SKM-1 (cell line): ENCODE data around the gene SENP1.
A peak's percentile ranks its signal among the peaks of the same experiment; 100 is the strongest.

ENCODE experiments used
- DNase-seq: peaks from one replicate; lab custom pipeline; 2025; ENCODE audit not compliant: unreplicated experiment; lab: John Stamatoyannopoulos, UW

Gene SENP1

GRCh38 chr12:48037267-48037915, 68.5 kb downstream of the SENP1 start:
- no peak for DNase-seq

DNA sequence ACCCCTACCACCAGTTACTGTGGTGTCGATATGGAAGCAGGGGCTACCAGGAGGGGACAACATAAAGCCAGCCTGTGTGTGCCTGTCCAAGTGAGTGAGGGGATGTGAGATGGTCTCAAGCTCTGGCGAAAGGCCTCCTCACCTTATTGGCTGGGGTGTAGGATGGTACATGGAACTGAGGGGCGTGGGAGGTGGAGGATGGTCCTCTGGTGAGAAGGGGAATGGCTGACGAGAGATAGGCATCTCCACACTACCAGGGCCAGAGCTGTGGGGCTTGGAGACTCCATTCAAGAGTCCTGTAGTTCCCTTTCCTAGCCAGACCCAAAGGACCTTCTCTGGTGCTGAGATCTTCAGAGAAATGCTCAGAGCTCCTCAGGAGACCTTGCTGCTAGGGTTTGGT, 69.1 kb downstream of the SENP1 start:
- no peak for DNase-seq

DNA sequence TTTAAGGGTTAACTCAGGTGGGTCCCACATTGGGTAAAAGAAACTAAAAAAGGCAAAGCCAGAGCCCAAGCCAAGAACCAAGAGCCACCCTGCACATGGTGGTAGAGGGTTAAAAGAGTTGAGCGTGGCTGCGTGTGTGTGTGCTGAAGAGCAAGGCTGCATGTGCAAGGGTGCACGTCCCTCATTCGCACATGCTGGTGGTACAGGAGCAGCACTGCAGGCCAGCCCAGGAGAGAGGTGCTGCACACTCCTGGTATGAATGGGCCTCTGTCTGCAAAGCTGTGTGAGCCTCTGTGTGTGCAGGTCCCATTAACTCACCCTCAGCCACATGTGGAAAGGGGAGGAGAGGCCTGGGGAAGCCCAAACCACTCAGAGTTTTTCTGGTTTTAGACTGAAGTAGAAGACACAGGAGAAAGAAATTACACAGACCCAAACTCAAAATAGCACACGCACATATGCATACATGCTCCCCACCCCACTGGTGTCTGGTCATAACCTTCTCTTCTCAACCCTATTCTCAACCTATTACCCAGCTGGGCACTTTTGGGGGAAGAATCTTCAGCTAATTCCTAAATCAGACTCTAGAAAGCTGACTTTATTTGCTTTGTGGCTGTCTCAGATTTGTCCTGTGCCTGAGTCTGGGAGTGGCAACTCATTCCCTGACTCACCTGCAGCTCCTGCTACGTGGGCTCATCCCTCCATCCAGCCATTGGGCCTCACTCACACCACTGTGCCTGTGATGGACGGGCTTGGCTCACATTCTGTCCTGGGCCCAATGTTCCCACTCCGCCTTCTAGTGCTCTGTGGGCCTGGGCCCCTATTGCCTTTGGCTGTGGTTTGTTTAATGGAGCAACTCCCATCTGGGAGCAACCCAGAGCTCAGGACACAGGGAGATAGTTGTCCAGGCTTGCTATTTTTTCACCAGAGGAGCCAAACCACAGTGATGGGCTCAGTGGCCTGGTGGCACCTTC, 70.8 kb downstream of the SENP1 start:
- no peak for DNase-seq

DNA sequence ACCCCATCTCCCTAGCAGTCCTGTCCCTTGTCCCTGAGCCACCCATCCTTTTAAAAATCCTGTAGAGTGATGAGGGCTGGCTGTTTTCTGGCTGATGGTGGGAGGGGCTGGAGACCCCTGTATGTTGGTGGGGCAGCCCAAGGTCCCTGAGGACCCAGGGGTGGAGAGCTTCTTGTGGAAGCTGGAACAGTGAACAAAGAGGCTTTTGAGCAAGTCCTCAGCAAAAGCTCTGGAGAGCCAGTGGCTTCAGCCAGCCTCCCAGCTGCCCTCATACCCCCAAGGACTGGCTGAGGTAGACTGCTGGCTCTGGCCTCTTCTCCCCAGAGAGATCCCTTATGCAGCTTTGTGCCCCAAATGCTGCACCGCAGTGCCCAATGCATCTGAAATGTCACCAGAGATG, 72.4 kb downstream of the SENP1 start:
- no peak for DNase-seq

DNA sequence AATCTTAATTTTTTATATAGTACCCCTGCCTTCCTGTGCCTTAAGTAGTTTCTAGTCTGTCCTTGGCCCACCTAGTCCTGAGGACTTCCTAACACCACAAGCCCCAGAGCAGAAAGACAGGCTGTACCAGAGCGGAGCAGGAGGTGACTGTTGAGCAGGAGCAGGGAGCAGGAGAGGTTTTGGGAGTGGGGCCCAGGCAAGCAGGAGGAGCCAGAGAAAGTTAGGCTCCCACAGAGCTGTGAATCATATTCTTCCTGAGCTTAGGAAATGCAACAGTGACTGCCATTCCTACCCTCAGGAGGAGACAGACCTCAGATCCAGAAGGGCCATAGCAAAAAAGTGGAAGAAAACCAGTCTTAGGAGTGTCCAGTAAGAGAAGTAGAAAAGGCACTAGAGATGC, 73.3 kb downstream of the SENP1 start:
- no peak for DNase-seq

GRCh38 chr12:48031135-48031960, 74.5 kb downstream of the SENP1 start:
- no peak for DNase-seq

GRCh38 chr12:48030173-48030650, 75.7 kb downstream of the SENP1 start:
- no peak for DNase-seq

DNA sequence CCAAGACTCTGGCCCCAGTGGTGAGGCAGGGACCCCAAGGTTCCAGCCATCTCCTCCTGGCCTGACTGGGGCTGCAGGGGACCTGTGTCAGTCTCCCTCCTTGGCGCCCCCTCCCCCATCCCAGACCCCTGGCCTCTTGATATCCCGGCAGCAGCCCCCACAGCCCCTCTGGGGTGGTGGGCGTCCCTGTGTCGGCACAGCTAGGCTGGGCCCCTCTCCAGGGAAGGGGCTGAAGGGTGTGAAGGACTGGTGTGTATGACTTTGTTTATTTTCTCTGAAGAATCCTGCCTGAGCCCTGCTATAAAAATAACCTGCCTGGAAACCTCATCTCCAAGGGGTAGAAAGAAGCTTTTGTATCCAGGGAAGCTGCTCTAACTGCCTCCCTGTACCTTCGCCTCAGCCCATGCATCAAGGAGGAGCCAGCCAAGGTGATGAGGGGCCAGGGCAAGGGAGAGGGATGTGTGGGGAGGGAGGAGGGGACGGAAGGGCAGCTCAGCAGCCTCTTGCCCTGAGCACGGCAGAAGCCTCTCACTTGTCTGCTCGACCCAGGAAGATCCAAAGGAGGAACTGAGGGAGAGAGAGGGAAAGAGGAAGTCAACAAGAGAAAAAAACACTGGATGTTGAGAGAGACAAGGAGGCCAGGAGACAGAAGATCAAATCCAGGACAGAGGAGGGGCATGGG, 76.2 kb downstream of the SENP1 start:
- DNase-seq: peak; percentile 32

GRCh38 chr12:48028541-48029431, 77.1 kb downstream of the SENP1 start:
- no peak for DNase-seq

- DNase-seq: no peak
These were observed 78.5 kb downstream of the SENP1 start for GRCh38 chr12:48027183-48028002.

DNA sequence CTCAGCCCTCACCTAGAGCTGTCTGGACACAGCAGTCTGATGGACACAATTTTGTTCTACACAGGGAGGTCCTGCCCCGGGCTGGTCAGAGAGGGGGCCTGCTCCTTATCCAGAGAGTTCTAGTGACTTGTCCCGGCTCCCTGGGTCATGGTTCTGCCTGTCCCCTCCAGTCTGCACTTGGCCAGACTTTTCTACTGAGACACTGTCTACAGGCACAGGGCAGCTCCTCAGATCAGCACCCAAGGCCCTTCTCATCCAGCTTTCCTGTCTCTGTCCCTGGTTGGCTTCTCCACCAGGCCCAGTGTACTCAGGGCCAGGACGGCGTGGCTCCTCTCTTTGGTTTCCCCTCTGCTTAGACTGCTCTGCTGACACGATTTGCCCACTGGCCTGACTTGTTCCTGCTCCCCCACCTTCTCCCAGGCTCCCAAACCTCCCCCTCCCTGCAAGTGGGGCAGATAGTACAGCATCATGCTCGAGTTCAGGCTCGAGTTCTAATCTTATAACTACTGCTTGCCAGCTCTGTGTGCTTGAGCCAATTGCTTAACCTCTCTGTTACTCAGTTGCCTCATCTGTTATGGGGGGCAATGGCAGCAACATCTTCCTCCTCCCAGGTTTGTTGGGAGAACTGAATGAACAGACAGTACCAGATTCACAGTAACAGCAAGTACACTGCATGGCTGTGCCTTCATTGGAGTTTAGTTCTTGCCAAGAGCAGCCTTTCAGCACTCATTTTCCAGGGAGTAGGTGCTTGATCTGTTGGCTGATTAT, 79.6 kb downstream of the SENP1 start:
- DNase-seq: no peak

DNA sequence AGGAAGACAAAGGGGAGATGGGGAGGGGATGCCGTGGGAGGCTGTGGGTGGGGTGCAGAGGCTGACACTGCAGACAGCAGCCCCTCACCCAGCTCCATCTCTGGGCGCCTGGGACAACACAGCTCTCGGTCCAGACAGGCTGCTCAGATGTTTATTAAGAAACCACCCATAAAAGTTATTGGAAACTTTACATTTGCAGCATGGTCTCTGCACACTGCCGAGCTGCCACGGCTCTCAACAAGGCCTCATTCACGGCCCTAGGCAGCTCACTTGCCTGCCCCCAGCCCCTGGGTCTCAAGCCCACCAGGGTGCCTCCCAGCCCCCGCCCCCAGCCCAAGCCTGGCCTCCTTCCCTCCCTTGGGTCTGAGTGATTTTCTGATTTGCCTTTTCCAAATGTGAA, 80.6 kb downstream of the SENP1 start:
- no peak for DNase-seq

GRCh38 chr12:48024735-48025134, 81.1 kb downstream of the SENP1 start:
- no peak for DNase-seq

GRCh38 chr12:48023386-48023785, 82.5 kb downstream of the SENP1 start:
- no peak for DNase-seq

- no peak for DNase-seq
These were observed 83.0 kb downstream of the SENP1 start for GRCh38 chr12:48022676-48023385.

DNA sequence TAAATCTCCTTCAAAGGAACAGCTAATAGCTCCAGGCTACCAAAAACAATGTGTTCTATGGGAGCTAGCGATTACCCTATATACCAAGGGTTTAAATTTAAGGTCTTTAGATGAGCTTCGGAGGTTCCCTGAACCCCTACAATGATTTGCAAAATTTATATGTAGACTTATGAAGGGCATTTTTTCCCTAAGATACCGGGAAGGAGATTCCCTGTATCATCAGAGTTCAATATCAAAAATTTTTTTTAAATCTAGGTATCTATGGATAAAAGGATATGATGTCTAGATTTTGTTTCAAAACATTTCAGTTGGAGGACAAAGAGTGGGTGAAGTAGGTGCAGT, 83.7 kb downstream of the SENP1 start:
- no peak for DNase-seq

DNA sequence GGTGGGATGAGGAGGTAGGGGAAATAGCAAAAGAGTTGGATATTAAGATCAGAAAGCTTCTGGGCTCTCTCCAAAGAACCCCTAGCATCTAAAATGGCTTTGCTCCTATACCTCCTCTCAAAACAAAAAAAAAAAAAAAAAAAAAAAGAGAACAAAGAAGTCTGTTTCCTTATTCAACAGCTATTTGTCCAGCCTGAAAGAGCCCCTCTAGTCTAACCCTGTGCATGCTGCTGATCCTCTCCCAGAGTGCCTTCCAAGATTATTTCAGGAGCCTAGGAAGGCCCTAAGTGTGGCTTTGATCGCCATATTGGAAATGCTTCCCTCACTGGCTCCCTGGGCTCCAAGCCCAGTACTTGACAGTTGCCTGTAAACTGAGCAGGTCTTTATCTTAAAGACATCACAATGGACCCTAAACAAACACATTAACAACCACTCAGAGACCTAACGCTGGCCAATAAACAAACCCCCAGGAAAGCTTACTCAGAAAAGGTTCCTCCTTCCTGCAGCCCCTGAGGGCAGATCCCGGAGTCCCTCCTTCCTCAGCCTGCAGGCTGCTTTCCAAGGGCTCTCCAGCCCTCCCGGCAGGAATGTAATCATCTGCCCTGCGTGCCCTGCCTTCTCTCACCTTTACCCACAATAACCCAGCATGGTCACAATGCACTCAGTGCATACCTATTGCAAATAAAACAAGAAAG, 84.2 kb downstream of the SENP1 start:
- DNase-seq: no peak
